ENCODE data around the gene ELP5.

The ELP5 gene

GRCh38 chr17:7290166-7290565, 38.2 kb downstream of the ELP5 start:
- no peak for DNase-seq

- no peak for DNase-seq
Measured at GRCh38 chr17:7290685-7291084, 38.7 kb downstream of the ELP5 start.

- DNase-seq, result no peak
Measured at GRCh38 chr17:7292194-7292593, 40.2 kb downstream of the ELP5 start.

DNA sequence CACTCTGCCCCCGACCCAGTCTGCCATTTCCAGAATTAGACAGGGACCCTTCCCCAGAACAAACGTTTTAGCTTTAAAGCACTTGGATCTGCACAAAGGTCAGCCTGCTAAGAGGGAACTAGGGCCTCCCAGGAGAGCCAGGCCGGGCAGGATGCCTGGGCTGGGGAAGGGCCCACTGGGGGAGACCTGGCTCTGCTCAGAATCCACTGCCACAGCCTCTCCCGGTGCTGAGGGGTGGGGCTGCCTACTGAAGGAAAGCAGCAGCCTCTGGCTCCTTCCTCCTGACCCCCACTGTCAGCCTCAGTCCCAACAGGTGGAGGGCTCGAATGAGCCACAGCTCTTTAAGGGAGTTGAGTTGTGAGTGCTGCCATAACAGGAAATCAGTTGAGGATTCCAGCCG, 40.7 kb downstream of the ELP5 start:
- no peak for DNase-seq

DNA sequence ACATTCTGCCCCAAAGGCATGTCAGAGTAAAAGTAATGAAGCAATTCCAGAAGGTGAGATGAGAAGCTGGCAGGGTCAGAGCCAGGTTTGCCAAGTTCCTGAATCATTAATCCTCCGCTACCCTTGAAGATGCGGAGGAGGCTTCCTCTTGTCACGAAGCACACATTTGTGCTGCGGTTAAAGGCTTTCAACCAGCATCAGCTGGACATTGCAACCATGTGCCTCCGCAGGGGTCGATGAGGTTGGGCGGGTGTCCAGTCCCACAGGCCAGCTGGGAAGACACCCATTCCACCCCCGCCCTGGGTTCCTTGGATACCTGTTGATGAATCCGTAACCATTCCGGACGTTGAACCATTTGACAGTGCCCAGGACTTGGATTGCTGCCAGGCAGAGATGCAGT, 41.1 kb downstream of the ELP5 start:
- DNase-seq, result no peak

DNA sequence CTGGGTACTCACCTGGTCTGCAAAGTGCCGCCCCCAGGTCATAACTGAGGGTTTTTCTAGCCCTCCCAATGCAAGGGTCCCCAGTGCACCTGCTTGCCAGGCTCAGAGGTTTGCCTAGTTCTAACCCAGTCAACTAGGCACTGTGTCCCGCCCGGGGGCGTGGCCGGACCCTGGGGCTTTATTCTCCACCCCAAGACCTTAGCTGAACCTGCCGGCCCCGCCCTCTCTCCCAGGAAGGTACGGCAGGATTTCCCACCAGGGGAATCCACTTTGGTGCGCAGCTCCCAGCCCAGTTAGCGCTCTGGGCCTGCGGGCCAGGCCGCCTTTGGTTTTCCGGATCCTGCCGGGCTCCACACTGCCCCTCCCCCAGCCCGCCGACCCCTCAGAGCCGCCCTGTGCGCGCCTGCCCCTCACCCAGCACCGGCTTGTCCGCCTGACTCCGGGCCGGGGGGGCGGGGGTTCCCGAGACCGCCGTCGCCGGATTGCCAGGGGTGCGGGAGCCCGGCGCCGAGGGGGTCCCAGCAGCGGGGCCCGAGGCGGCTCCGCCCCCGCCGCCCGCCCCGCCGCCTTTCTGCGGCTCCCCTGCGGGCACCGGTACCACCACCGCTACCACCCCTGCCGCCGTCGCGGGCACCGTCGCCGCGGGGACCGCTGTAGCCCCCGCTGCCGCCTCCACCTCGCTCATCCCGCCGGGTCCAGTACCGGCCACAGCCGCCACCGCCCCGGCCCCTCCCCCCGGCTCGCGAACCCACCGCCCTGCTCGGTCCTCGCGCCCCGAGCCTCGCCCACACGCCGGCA, 42.0 kb downstream of the ELP5 start:
- DNase-seq, result no peak

GRCh38 chr17:7294614-7295153, 42.7 kb downstream of the ELP5 start, which contains the start of gene YBX2:
TSS of gene YBX2 (minus strand) at chr17:7294639. CDS start at chr17:7294500, 139 bp downstream.
- DNase-seq, result peak; percentile 64

DNA sequence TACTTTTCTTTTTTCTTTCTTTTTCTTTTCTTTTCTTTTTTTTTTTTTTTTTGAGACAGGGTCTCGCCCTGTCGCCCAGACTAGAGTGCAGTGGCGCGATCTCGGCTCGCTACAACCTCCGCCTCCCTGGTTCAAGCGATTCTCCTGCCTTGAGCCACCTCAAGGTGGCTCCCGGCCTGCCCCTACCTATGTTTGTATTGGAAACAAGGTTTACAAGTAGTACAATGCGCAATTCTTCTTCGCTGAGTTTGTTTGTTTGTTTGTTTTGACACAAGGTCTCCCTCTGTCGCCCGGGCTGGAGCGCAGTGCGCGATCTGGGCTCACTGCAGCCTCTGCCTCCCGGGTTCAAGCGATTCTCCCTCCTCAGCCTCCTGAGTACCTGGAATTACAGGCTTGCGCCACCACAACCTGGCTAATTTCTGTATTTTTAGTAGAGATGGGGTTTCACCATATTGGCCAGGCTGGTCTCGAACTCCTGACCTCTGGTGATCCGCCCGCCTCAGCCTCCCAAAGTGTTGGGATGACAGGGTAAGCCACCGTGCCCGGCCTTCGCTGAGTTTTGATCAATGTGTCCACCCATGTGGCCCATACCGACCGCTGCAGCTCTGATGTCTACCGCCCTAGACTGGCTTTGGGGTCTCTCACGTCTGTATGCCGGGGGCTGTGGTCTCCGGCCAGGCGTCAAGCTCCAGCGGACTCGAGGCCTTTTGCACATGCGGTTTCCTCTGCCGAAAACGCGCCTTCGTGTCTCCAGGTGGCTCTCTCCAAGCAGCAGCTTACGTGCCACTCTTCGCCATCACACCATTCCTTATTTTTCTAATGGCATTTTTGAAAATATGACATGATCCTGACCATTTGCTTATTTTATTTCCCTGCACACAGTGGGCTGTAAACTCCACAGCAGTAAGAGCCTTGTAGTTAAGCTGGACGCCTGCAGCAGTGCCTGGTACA, 43.5 kb downstream of the ELP5 start:
- DNase-seq, result no peak

- DNase-seq, result no peak
Measured at GRCh38 chr17:7296189-7296861, 44.3 kb downstream of the ELP5 start.

DNA sequence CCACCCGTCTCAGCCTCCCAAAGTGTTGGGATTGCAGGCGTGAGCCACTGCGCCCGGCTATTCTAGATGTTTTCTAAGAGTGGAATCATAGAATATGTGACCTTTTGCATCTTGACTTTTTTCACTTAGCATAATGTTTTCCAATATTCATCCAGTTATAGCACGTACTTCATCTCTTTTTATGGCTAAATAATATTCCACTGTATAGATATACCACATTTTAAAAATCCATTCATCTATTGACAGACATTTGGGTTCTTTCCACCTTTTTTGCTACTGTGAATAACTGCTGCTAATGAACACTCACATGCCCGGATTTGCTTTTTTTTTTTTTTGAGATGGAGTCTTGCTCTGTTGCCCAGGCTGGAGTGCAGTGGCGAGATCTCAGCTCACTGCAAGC, 52.2 kb downstream of the ELP5 start:
- no peak for DNase-seq

GRCh38 chr17:7306911-7307685, 55.1 kb downstream of the ELP5 start, which contains the start of gene EIF5A:
TSS of gene EIF5A (plus strand) at chr17:7307628. CDS start at chr17:7309636, 2,008 bp downstream.
- DNase-seq, result peak; percentile 92

- DNase-seq, result no peak
Measured at GRCh38 chr17:7307686-7308624, 55.9 kb downstream of the ELP5 start.

DNA sequence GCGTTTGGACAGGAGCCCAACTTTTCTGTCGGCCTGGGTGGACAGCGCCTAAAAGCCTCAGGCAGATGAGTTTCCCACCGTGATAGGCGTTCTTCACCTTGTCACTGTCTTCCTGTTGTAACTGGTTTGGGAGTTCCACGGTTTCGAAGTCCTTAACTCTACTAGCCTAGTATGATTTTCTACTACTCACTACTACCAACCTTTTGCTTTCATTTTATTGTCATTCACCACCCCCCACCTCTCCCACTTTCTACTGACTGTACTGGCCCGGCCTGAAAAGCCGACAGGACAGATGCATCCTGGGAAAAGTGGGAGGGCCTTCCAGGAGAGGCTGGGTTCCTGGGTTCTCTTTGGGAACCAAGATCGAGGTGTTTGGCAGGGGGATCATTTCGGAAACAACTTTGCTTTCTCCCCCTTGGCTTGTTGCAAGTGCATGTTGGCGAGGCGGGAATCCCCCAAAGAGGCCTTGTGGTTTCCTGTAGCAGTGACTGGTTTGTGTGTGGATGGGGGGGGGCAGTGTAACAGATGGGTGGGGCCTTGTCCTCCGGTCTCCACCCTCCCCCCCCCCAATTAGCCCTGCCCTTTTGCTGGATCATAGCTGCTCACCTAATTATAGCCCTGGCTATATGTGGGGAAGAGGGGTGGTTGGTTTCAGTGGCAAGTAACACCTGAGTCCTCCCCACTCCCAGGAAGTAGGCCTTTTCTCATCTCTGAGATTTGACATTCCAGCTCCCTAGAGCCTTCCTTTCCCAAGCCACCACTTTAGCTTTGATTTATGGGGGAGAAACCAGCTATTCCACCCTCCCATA, 56.8 kb downstream of the ELP5 start:
- no peak for DNase-seq
